Fibroblast of villous mesenchyme (primary cell): ENCODE results near the gene SGSM1. TPM values are rescaled to one million over a fixed set of nuclear protein-coding genes. Genes with fewer than 3 reads are reported as not detected.

Experiments used
- DNase-seq: peaks from one replicate; pipeline ENCODE4 v3.0.0-alpha.2; 2010; ENCODE audit warnings: low read depth
- H3K4me3 ChIP-seq: 2 replicates; pipeline ENCODE4 v1.5.1; 2011; ENCODE audit warnings: low read depth, mild to moderate bottlenecking, low read length
- total RNA-seq: library from RNA; depleted of rRNA; stranded (reverse); fragments of >200 nt; gene quantifications from 2 replicates; pipeline ENCODE4 v1.2.3, GENCODE V29; 2012
- TF ChIP-seq, protein P1 (sequence below): IDR thresholded peaks from 2 replicates; pipeline ENCODE4 v1.5.1; 2012; ENCODE audit warnings: low read depth, mild to moderate bottlenecking, low read length; ENCODE audit not compliant: insufficient read depth

Gene SGSM1
- total RNA-seq, 1 donor, result not detected

DNA sequence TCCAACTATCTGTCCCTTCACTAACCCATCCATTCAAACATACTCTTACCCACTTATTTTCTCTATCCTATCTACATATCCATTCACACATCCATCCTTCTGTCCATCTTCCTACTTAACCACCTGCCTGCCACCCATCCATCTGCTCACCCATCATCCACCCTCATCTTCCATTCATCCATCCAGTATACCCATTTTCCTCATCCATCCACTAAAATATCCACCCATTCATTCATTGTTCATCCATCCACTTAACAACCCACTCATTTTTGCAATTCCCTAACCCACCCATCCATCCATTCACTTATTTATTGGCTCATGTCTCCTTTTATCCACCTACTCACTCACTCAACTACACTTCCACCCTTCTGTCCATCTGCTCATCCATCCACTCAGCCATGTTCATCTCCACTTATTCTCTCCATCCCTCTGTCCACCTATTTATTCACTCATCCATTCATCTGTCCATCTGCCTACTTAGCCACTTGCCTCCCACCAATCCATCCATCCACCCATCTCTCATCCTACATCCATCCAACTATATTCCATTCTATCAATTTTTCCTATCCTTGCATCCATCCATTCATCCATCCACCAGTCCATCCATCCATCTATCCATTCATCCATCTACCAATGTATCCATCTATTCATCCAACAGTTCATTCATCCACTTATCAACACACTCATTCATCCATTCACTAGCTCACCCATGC lies 129.9 kb downstream of the SGSM1 start:
- DNase-seq, result no peak
- TF ChIP-seq, protein P1, sequence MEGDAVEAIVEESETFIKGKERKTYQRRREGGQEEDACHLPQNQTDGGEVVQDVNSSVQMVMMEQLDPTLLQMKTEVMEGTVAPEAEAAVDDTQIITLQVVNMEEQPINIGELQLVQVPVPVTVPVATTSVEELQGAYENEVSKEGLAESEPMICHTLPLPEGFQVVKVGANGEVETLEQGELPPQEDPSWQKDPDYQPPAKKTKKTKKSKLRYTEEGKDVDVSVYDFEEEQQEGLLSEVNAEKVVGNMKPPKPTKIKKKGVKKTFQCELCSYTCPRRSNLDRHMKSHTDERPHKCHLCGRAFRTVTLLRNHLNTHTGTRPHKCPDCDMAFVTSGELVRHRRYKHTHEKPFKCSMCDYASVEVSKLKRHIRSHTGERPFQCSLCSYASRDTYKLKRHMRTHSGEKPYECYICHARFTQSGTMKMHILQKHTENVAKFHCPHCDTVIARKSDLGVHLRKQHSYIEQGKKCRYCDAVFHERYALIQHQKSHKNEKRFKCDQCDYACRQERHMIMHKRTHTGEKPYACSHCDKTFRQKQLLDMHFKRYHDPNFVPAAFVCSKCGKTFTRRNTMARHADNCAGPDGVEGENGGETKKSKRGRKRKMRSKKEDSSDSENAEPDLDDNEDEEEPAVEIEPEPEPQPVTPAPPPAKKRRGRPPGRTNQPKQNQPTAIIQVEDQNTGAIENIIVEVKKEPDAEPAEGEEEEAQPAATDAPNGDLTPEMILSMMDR, result no peak

DNA sequence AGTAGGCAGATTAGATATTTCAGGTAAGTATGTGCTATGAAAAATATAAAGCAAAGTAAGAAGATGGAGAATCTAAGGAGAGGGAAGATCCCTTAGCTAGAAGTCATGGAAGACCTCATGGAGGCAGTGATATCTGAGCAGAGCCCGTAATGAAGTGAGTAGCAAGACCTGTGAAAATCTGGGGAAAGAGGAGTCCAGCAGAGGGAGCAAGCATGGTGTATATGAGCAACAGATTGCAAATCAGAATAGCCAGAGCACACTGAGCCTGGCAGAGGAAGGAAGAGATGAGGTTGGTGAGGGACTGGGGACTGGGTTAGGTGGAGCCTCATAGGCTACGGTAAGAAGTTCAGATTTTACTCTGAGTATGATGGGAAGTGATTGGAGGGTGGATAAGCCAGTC lies 131.1 kb downstream of the SGSM1 start:
- peak; percentile 31 for DNase-seq
- H3K4me3 ChIP-seq, result no peak overlapping the region
- TF ChIP-seq, protein P1, result peak; percentile 45

More for the DNA sequence above, 129.9 kb downstream of the SGSM1 start:
- no peak overlapping the region for H3K4me3 ChIP-seq

DNA sequence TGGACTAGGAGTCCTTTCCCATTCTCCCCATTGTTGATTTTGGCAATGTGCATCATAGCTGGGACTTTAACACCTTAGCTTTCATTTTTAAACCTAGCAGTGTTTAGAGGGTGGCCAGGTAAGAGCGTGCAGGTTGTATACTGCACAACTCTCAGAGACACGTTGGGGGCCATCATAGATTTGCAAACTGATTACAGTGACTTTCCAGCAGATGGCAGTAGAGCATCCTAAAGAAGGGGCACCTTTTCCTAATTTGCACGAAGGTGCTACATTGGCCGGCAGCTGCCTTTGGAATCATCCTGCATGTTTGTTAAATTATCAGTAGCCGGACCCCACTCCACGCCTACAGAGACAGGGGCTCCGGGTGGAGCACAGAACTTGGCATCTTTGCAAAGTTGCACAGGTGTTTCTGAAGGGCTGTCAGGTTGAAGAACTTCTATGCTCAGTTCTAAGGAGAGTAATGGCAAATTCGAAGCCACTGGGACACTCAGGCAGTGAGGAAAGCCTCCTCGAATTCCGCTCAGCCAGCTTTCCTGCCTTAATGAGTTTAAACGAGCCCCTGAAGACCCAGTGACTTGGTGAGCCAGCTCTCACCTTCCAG lies 132.8 kb downstream of the SGSM1 start:
- peak; percentile 47 for DNase-seq
- TF ChIP-seq, protein P1, result peak; percentile 74
- H3K4me3 ChIP-seq, result no peak overlapping the region

GRCh38 chr22:24942301-24942700 lies 136.3 kb downstream of the SGSM1 start:
- H3K4me3 ChIP-seq, result no peak overlapping the region
- TF ChIP-seq, protein P1, result no peak
- no peak for DNase-seq

GRCh38 chr22:24944217-24944937 lies 138.4 kb downstream of the SGSM1 start:
- H3K4me3 ChIP-seq, result no peak overlapping the region
- DNase-seq, result no peak
- TF ChIP-seq, protein P1, result no peak

DNA sequence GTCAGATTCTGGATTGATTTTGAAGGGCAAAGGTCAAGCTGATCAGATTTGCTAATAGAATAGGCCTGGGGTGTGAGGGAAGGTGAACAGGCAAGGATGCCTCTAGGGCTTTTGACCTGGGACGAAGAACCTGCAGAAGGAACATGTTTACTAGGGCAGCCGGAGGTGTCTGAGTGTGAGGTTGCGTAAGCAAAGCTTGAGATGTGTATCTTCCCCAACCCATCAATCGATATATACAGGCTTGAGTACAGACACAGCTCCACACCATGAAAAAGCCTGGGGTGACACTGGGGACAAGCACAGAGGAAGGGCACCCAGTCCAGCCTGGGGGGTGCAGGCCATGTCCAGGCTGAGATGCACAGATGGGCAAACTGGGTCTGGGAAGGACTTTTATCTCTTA lies 139.4 kb downstream of the SGSM1 start:
- TF ChIP-seq, protein P1, result no peak
- DNase-seq, result no peak
- H3K4me3 ChIP-seq, result no peak overlapping the region
